LNCaP clone FGC (cell line): ENCODE data around the gene TRAPPC2L.

Source experiments
- DNase-seq: peaks from one replicate; pipeline ENCODE4 v3.0.0-alpha.2; 2011; ENCODE audit warnings: low read depth
- H3K4me3 ChIP-seq: 2 replicates; pipeline ENCODE4 v1.5.1; 2011; ENCODE audit warnings: mild to moderate bottlenecking, low read depth, low read length, control low read depth
- CTCF ChIP-seq: IDR thresholded peaks from 2 replicates; pipeline ENCODE4 v1.5.1; 2012; ENCODE audit warnings: mild to moderate bottlenecking; ENCODE audit not compliant: control insufficient read depth, insufficient read depth; ENCODE audit errors: extremely low read depth

Gene TRAPPC2L

GRCh38 chr16:88871349-88871702, 14.4 kb downstream of the TRAPPC2L start:
- H3K4me3 ChIP-seq = no peak overlapping the region
- TF ChIP-seq CTCF = no peak
- DNase-seq = no peak

GRCh38 chr16:88871730-88872416, 14.9 kb downstream of the TRAPPC2L start:
- TF ChIP-seq CTCF = no peak
- H3K4me3 ChIP-seq = no peak overlapping the region
- DNase-seq = no peak

- no peak for TF ChIP-seq CTCF
- no peak for DNase-seq
- no peak overlapping the region for H3K4me3 ChIP-seq
Observed at GRCh38 chr16:88872650-88873331, 15.9 kb downstream of the TRAPPC2L start.

- no peak for TF ChIP-seq CTCF
- no peak for DNase-seq
- no peak overlapping the region for H3K4me3 ChIP-seq
Observed at GRCh38 chr16:88874938-88875599, 18.1 kb downstream of the TRAPPC2L start.

- DNase-seq = no peak
- no peak for TF ChIP-seq CTCF
- H3K4me3 ChIP-seq = no peak overlapping the region
Observed at GRCh38 chr16:88875703-88876234, 18.8 kb downstream of the TRAPPC2L start.

GRCh38 chr16:88876942-88877526, 20.1 kb downstream of the TRAPPC2L start:
- DNase-seq = no peak

More at GRCh38 chr16:88876942-88877526, 20.1 kb downstream of the TRAPPC2L start:
- no peak overlapping the region for H3K4me3 ChIP-seq
- no peak for TF ChIP-seq CTCF
